ENCODE data around the gene BEAN1.

The BEAN1 gene

DNA sequence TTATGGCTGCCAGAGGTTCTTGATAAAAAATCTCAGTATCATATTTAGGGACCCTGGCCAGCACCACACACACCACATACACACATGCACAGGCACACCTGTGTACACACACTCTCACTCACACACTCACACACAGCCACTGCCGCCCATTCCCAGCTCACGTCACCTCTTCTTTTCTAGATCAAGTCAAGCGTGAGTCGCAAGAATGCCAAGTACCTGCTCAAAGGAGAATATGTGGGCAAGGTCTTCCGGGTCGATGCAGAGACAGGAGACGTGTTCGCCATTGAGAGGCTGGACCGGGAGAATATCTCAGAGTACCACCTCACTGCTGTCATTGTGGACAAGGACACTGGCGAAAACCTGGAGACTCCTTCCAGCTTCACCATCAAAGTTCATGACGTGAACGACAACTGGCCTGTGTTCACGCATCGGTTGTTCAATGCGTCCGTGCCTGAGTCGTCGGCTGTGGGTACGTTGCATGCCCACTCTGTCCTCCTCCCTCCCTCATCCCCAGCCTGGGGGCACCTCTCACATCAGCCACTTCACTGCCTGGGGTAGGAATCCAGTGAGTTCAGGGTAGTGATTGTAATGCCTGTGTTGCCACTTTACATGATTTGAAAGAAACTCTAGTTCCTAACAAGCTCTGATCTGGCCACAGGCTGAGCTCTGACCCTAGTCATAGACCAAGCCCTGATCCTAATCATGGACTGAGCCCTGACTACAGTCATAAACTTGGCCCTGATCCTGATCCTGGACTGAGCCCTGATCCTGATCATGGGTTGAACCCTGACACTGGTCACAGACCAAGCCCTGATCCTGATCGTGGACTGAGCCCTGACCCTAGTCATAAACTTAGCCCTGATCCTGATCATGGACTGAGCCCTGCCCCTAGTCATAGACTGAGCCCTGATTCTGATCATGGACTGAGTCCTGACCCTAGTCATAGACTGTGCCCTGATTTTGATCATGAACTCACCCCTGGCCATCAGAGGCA is 40.2 kb upstream of the BEAN1 start:
- H3K9me3 ChIP-seq (ENCODE audit: control insufficient read depth, insufficient read depth, low read length), result no peaks in the 10 kb centered on the region
- H3K36me3 ChIP-seq (ENCODE audit: control insufficient read depth, insufficient read depth, low read length), result no peaks in the 10 kb centered on the region
- H3K9ac ChIP-seq (ENCODE audit: low read depth, low read length), result no peak overlapping the region
- H3K4me1 ChIP-seq (ENCODE audit: control insufficient read depth, insufficient read depth, low read length), result peaks cover 3% of the 10 kb centered on the region
- no peaks in the 10 kb centered on the region for H3K27me3 ChIP-seq (ENCODE audit: control insufficient read depth, insufficient read depth, low read length)
- no peak overlapping the region for H3K4me3 ChIP-seq (ENCODE audit: low read depth, low read length)

DNA sequence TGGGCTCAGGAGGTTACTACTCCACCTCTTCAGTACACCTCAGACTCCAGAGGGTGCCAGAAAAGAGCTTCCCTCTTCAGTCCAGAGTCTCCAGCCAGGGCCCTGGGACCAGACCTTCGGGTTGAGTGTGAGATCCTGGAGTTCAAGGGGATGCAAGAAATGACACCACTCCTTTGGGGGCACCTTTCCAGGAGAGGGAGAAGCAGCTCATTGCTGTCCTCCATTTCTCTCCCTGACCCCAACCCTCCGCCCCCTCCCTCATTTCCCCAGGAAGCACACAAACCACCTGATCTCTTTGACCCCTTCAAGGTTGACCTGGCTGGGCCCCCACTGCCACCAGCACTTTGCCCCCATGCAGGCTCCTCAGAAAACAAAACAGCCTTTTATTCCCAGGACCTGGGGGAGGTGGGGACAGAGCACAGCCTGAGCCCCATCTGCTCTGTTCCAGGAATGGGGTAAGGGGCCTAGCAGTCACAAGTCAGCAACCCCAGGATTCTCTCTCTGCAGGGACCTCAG is 39.2 kb upstream of the BEAN1 start:
- Histone ChIP-seq H3K4me3 (ENCODE audit: low read depth, low read length) (no peak overlapping the region), H3K9ac (ENCODE audit: low read depth, low read length) (no peak overlapping the region), H3K4me1 (ENCODE audit: control insufficient read depth, insufficient read depth, low read length) (peaks cover 3% of the 10 kb centered on the region), H3K27me3 (ENCODE audit: control insufficient read depth, insufficient read depth, low read length) (no peaks in the 10 kb centered on the region), H3K36me3 (ENCODE audit: control insufficient read depth, insufficient read depth, low read length) (no peaks in the 10 kb centered on the region), H3K9me3 (ENCODE audit: control insufficient read depth, insufficient read depth, low read length) (no peaks in the 10 kb centered on the region)

DNA sequence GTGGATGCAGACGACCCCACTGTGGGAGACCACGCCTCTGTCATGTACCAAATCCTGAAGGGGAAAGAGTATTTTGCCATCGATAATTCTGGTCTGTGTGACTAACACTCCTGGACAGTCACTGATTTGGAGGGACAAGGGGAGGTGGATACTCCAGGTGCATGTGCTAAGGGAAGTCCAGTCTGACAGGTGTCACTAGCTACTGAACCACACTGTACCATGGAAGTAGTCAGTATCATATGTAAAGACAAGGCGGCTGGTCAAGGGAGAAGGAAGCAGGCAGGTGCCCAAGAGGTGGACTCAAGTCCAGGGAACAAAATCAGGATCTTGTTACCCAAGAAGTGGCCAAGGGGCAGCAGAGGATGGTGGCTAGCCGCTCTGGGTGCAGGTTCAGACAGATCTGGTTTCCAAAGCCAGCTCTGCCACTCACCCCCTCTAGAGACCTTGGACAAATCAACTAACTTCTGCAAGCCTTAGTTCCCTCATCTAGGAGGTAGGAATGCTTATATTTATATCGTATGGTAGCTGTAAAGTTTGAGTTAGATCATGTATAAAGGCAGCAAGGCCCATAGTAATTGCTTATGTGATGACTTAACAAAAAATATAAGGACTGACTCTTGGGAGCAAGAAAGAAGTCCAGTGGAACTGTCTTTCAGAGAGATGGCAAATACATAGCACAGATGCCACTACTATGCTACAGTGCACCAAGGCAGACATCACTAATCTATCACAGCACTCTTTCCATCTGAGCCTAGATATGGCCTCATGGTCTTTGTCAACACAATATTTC is 38.5 kb upstream of the BEAN1 start:
- Histone ChIP-seq H3K27me3 (ENCODE audit: control insufficient read depth, insufficient read depth, low read length) (no peaks in the 10 kb centered on the region), H3K4me1 (ENCODE audit: control insufficient read depth, insufficient read depth, low read length) (no peaks in the 10 kb centered on the region), H3K4me3 (ENCODE audit: low read depth, low read length) (no peak overlapping the region), H3K9me3 (ENCODE audit: control insufficient read depth, insufficient read depth, low read length) (no peaks in the 10 kb centered on the region), H3K9ac (ENCODE audit: low read depth, low read length) (no peak overlapping the region), H3K36me3 (ENCODE audit: control insufficient read depth, insufficient read depth, low read length) (no peaks in the 10 kb centered on the region)

DNA sequence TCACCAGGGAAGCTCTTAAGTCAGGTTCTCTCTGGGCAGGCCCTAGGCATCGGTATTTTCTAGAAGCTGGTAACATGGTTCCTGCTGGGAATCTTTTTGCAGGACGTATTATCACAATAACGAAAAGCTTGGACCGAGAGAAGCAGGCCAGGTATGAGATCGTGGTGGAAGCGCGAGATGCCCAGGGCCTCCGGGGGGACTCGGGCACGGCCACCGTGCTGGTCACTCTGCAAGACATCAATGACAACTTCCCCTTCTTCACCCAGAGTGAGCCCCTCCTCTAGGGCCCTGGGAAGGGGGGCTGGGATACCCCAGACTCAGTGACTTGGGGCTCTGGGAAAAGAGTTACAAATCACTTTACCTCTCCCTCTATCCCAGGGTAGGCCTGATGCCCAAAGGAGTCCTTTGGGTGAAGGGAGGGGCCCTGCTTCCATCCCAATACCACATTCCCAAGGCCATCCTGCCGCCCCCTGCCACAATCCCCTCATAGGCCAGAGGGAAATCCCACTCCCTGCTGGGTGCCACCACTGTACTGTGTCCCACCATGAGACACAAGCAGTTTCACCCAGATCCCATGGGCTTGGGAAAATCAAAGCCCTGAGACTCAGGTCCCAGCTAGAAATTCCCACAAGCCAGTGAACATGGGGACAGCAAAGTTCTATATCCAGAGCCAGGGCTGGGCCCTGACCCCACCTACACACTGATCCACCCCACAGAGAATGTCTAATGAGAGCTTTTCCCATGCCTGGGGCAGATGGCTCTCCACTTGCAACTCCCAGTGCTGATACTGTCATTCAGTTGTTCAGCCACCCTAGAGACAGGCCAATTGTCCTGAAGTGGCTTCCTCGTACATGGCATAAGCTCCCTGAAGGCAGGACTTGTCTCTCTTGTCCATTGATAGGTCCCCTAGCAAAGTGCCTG is 37.6 kb upstream of the BEAN1 start:
- no peaks in the 10 kb centered on the region for H3K4me1 ChIP-seq (ENCODE audit: control insufficient read depth, insufficient read depth, low read length)
- no peaks in the 10 kb centered on the region for H3K9me3 ChIP-seq (ENCODE audit: control insufficient read depth, insufficient read depth, low read length)
- H3K9ac ChIP-seq (ENCODE audit: low read depth, low read length), result no peak overlapping the region
- no peak overlapping the region for H3K4me3 ChIP-seq (ENCODE audit: low read depth, low read length)
- no peaks in the 10 kb centered on the region for H3K36me3 ChIP-seq (ENCODE audit: control insufficient read depth, insufficient read depth, low read length)
- H3K27me3 ChIP-seq (ENCODE audit: control insufficient read depth, insufficient read depth, low read length), result no peaks in the 10 kb centered on the region

DNA sequence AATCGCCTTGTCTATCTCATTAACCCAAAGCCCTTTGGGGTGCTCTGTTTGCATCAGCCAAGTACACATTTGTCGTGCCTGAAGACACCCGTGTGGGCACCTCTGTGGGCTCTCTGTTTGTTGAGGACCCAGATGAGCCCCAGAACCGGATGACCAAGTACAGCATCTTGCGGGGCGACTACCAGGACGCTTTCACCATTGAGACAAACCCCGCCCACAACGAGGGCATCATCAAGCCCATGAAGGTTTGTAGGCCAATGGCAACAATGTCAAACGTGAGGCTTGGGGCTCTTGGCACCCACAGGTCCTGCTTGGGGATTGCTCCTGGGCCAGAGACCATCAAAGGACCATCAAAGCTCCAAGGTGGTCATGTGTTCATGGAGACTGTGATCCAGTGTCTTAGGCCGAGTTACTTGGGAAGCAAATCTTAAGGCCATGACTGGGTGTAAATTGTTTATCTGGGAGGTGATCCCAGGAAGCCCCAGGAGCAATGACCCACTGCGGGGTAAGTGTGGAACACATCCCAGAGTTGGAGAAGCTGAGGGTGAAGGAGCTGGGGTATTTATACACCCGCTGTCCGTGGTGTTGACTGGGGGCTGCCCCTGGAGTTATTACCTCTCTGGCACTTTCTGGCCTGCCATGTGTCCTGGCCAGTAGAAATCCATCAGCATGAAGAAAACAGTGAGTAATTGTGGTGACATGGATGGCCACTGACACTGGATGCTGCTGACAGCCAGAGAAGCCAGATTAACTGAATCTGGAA is 36.6 kb upstream of the BEAN1 start:
- no peaks in the 10 kb centered on the region for H3K36me3 ChIP-seq (ENCODE audit: control insufficient read depth, insufficient read depth, low read length)
- H3K9ac ChIP-seq (ENCODE audit: low read depth, low read length), result no peak overlapping the region
- H3K9me3 ChIP-seq (ENCODE audit: control insufficient read depth, insufficient read depth, low read length), result no peaks in the 10 kb centered on the region
- no peak overlapping the region for H3K4me3 ChIP-seq (ENCODE audit: low read depth, low read length)
- no peaks in the 10 kb centered on the region for H3K4me1 ChIP-seq (ENCODE audit: control insufficient read depth, insufficient read depth, low read length)
- H3K27me3 ChIP-seq (ENCODE audit: control insufficient read depth, insufficient read depth, low read length), result no peaks in the 10 kb centered on the region

DNA sequence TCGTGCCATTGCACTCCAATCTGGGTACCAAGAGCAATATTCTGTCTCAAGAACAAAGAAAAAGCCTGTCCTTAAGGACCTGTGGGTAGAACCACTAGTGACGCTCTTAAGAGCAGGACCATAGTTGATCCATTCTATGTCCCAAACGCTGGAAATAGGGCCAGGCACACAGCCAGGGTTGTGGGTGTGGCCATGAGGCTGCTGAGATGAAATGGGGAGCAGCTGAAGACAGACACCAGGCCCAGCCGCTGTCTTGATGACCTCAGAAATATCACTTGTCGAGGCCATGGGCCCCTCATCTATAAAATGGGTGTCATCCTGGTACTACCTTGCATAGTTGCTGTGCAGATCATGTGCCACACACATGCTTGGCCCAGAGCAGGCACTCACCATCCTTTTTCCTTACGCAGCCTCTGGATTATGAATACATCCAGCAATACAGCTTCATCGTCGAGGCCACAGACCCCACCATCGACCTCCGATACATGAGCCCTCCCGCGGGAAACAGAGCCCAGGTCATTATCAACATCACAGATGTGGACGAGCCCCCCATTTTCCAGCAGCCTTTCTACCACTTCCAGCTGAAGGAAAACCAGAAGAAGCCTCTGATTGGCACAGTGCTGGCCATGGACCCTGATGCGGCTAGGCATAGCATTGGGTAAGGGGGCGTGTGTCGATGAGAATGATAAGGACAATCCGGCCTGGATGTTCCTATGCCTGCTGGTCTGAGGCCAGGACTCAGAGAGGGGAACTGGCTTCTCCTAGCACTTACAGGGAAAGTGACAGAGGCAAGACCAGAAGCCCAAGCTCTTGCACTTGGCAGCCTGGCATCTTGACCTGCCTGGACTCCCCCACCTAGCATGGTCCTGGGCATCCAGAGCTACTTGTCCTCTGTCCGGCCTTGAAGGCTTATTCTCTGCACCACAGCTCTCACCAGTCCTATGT is 35.1 kb upstream of the BEAN1 start:
- H3K36me3 ChIP-seq (ENCODE audit: control insufficient read depth, insufficient read depth, low read length), result no peaks in the 10 kb centered on the region
- H3K9me3 ChIP-seq (ENCODE audit: control insufficient read depth, insufficient read depth, low read length), result no peaks in the 10 kb centered on the region
- H3K9ac ChIP-seq (ENCODE audit: low read depth, low read length), result no peak overlapping the region
- H3K27me3 ChIP-seq (ENCODE audit: control insufficient read depth, insufficient read depth, low read length), result no peaks in the 10 kb centered on the region
- H3K4me1 ChIP-seq (ENCODE audit: control insufficient read depth, insufficient read depth, low read length), result no peaks in the 10 kb centered on the region
- no peak overlapping the region for H3K4me3 ChIP-seq (ENCODE audit: low read depth, low read length)

DNA sequence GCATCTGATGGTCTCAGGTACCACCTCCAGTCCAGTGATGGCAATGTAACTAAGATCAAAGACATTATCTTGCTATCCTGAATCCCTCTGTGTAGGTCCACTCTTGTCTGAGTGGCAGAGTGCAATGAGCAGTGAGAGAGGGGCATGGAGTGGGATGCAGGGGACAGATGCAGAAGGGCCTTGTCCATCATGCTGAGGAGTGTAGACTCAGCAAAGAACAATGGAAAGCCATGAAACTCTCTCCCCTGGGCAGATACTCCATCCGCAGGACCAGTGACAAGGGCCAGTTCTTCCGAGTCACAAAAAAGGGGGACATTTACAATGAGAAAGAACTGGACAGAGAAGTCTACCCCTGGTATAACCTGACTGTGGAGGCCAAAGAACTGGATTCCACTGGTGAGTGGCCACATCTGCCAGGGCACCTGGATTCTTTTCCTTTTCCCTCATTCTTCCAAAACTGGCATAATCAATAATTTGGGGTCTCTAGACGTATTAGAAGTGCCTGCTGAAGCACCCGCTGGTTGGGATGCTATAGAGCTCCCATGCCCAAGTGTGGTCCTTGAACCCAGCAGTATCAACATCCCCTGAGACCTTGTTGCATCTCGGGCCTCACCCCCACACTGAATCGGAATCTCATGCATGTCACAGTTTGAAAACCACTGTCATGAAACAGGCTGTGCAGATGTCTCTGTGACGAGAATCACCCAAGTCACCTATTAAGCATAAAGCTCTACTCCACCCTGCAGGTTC is 31.1 kb upstream of the BEAN1 start:
- no peaks in the 10 kb centered on the region for H3K27me3 ChIP-seq (ENCODE audit: control insufficient read depth, insufficient read depth, low read length)
- no peak overlapping the region for H3K9ac ChIP-seq (ENCODE audit: low read depth, low read length)
- no peak overlapping the region for H3K4me3 ChIP-seq (ENCODE audit: low read depth, low read length)
- H3K9me3 ChIP-seq (ENCODE audit: control insufficient read depth, insufficient read depth, low read length), result no peaks in the 10 kb centered on the region
- H3K36me3 ChIP-seq (ENCODE audit: control insufficient read depth, insufficient read depth, low read length), result no peaks in the 10 kb centered on the region
- peaks cover 2% of the 10 kb centered on the region for H3K4me1 ChIP-seq (ENCODE audit: control insufficient read depth, insufficient read depth, low read length)

DNA sequence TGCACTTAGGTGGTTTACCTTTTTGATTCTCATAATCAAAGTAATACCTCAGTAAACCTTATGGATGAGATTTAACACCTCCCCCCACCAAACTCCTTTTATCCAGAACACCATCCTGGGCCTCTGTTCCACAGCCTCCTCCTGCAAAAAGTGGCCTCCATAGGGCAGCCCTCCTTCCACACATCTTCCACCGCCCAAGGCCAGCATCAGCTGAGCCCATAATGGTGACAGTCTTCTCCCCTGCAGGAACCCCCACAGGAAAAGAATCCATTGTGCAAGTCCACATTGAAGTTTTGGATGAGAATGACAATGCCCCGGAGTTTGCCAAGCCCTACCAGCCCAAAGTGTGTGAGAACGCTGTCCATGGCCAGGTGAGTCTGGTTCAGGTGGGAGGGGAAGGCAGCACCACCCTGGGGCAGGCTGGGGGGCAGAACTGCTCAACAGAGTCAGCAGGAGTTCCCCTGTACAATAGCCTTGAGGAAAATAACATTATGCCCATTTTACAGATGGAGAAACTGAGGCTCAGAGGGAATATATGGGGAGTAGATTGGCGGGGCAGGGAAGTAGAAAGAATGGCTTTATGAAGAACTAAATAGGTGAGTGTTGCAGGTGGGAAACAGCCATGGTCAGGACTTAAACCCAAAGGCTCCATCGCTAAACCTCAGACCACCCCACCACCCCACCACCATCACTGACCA is 29.2 kb upstream of the BEAN1 start:
- H3K36me3 ChIP-seq (ENCODE audit: control insufficient read depth, insufficient read depth, low read length), result no peaks in the 10 kb centered on the region
- no peak overlapping the region for H3K9ac ChIP-seq (ENCODE audit: low read depth, low read length)
- H3K9me3 ChIP-seq (ENCODE audit: control insufficient read depth, insufficient read depth, low read length), result no peaks in the 10 kb centered on the region
- H3K4me1 ChIP-seq (ENCODE audit: control insufficient read depth, insufficient read depth, low read length), result peaks cover 2% of the 10 kb centered on the region
- no peak overlapping the region for H3K4me3 ChIP-seq (ENCODE audit: low read depth, low read length)
- no peaks in the 10 kb centered on the region for H3K27me3 ChIP-seq (ENCODE audit: control insufficient read depth, insufficient read depth, low read length)

DNA sequence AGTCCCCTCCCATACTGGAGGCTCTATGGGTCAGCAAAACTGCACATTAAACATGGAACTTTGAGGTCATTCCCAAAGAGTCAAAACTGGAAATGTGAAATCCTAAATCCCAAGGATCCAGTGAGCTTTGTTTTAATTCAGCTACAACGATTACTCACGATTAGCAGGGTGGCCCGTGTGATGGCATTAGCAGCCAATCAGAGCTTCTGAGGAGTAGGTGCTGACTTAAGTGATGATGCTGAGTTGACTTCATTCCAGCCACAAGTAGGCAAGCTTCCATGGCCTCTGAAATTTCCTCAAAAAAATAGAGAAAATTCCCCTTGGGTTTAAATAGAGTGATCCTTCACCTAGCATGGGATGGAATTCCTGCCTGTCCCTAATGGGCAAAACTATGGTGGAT is 28.1 kb upstream of the BEAN1 start:
- Histone ChIP-seq H3K9ac (ENCODE audit: low read depth, low read length) (no peak overlapping the region), H3K36me3 (ENCODE audit: control insufficient read depth, insufficient read depth, low read length) (no peaks in the 10 kb centered on the region), H3K27me3 (ENCODE audit: control insufficient read depth, insufficient read depth, low read length) (peaks cover under 1% of the 10 kb centered on the region), H3K9me3 (ENCODE audit: control insufficient read depth, insufficient read depth, low read length) (no peaks in the 10 kb centered on the region), H3K4me3 (ENCODE audit: low read depth, low read length) (no peak overlapping the region), H3K4me1 (ENCODE audit: control insufficient read depth, insufficient read depth, low read length) (peaks cover 2% of the 10 kb centered on the region)

Measured in iPS-15b (cell line).